SK-N-SH (cell line): ENCODE results near the gene PRR35. TPM values are rescaled to one million over a fixed set of nuclear protein-coding genes. Genes with fewer than 3 reads are reported as not detected.

Source experiments
- CTCF ChIA-PET: fragments of 300-600, 350-600 bp; formaldehyde crosslinking; extraction: SDS; loops from one replicate; lab custom pipeline; 2021; lab: Yijun Ruan, JAX
- POLR2A ChIA-PET: fragments of 350-600 bp; sonication (Branson Sonifier 250); formaldehyde crosslinking; extraction: SDS; loops from one replicate; lab custom pipeline; 2020; ENCODE audit warnings: antibody characterized with exemption, inconsistent platforms; lab: Yijun Ruan, JAX
- DNase-seq: peaks from one replicate; pipeline ENCODE4 v3.0.0; 2012
- H2AFZ ChIP-seq: fragments of 200-600 bp; sonication (generic); 2 replicates; pipeline ENCODE4 v1.8.1; 2016; ENCODE audit warnings: antibody characterized with exemption, mild to moderate bottlenecking, low read depth
- H3F3A ChIP-seq: fragments of 200-600 bp; sonication (generic); replicated peaks from 2 replicates; pipeline ENCODE3; 2016; ENCODE audit warnings: antibody characterized with exemption, mild to moderate bottlenecking; ENCODE audit not compliant: insufficient read depth
- H3K27ac ChIP-seq, 2 experiments: fragments of 200-500 bp in 1 of 2; fragments of 200-600 bp in 1 of 2; sonication (Bioruptor generic) in 1 of 2; sonication (generic), shearing (Covaris generic) in 1 of 2; 2 replicates each; pipeline versions ENCODE4 v1.5.1 to v1.6.1; 2014 to 2016; ENCODE audit warnings: low read depth in 2 of 2, inconsistent platforms in 1 of 2, low read length in 1 of 2, mild to moderate bottlenecking in 1 of 2, mixed read lengths in 1 of 2
- H3K27me3 ChIP-seq: fragments of 200-600 bp; sonication (generic), shearing (Covaris generic); 2 replicates; pipeline ENCODE4 v1.6.1; 2016; ENCODE audit warnings: mixed run types; ENCODE audit not compliant: insufficient read depth
- H3K36me3 ChIP-seq, 2 experiments: fragments of 200-500 bp in 1 of 2; fragments of 200-600 bp in 1 of 2; sonication (Bioruptor generic) in 1 of 2; sonication (generic) in 1 of 2; replicated peaks in 1 of 2; 2 replicates each; pipeline versions ENCODE3 to v1.5.1; 2014 to 2016; ENCODE audit warnings: low read length in 1 of 2, mild to moderate bottlenecking in 1 of 2; ENCODE audit not compliant: insufficient read depth in 2 of 2, control insufficient read depth in 1 of 2
- H3K4me1 ChIP-seq, 2 experiments: fragments of 200-500 bp in 1 of 2; fragments of 200-600 bp in 1 of 2; sonication (Bioruptor generic) in 1 of 2; sonication (generic), shearing (Covaris generic) in 1 of 2; 2 replicates each; pipeline versions ENCODE4 v1.5.1 to v1.6.1; 2014 to 2016; ENCODE audit warnings: low read depth in 1 of 2, low read length in 1 of 2, mixed run types in 1 of 2; ENCODE audit not compliant: insufficient read depth in 2 of 2, control insufficient read depth in 1 of 2
- H3K4me2 ChIP-seq: fragments of 200-600 bp; sonication (generic), shearing (Covaris generic); 2 replicates; pipeline ENCODE4 v1.6.1; 2017; ENCODE audit warnings: mixed run types
- H3K4me3 ChIP-seq, 2 experiments: fragments of 200-500 bp in 1 of 2; fragments of 200-600 bp in 1 of 2; sonication (Bioruptor generic) in 1 of 2; sonication (generic), shearing (Covaris generic) in 1 of 2; 2 replicates each; pipeline versions ENCODE4 v1.5.1 to v1.8.1; 2014 to 2016; ENCODE audit warnings: low read depth in 2 of 2, inconsistent platforms in 1 of 2, low read length in 1 of 2, mild to moderate bottlenecking in 1 of 2, mixed read lengths in 1 of 2, moderate library complexity in 1 of 2
- H3K79me2 ChIP-seq: fragments of 200-600 bp; sonication (generic); 2 replicates; pipeline ENCODE4 v1.8.1; 2017; ENCODE audit warnings: mild to moderate bottlenecking; ENCODE audit not compliant: insufficient read depth
- H3K9ac ChIP-seq: fragments of 200-600 bp; sonication (generic); 2 replicates; pipeline ENCODE4 v1.6.1; 2017; ENCODE audit warnings: mixed run types
- H3K9me2 ChIP-seq: fragments of 200-600 bp; sonication (generic); 2 replicates; pipeline ENCODE4 v1.6.1; 2017; ENCODE audit warnings: mixed run types
- H3K9me3 ChIP-seq: fragments of 200-600 bp; sonication (generic); 2 replicates; pipeline ENCODE4 v1.6.1; 2017; ENCODE audit warnings: mixed run types, mild to moderate bottlenecking, moderate library complexity
- H4K20me1 ChIP-seq: fragments of 200-600 bp; sonication (generic); 2 replicates; pipeline ENCODE4 v1.6.1; 2017; ENCODE audit warnings: mild to moderate bottlenecking, mixed run types; ENCODE audit not compliant: insufficient read depth
- ELF1 ChIP-seq: IDR thresholded peaks from 2 replicates; pipeline ENCODE4 v1.4.0; 2012
- EP300 ChIP-seq, 2 experiments: IDR thresholded peaks; 2 replicates each; pipeline versions ENCODE4 v1.4.0 to v1.6.1; 2012; ENCODE audit warnings: borderline replicate concordance in 1 of 2, low read depth in 1 of 2, low read length in 1 of 2
- FOSL2 ChIP-seq: IDR thresholded peaks from 2 replicates; pipeline ENCODE4 v1.4.0; 2012; ENCODE audit warnings: low read depth, mild to moderate bottlenecking, moderate library complexity, borderline replicate concordance
- FOXJ3 ChIP-seq: sonication (generic); formaldehyde crosslinking; IDR thresholded peaks from 2 replicates; pipeline ENCODE4 v1.5.1; 2020; ENCODE audit warnings: mild to moderate bottlenecking, missing genetic modification reagents
- GABPA ChIP-seq: IDR thresholded peaks from 2 replicates; pipeline ENCODE4 v1.4.0; 2012; ENCODE audit warnings: low read depth, mild to moderate bottlenecking
- GATA2 ChIP-seq: sonication (generic); formaldehyde crosslinking; IDR thresholded peaks from 2 replicates; pipeline ENCODE4 v1.5.0; 2020; ENCODE audit warnings: mild to moderate bottlenecking, missing genetic modification reagents
- IRF3 ChIP-seq: fragments of 150-350 bp; IDR thresholded peaks from 2 replicates; pipeline ENCODE4 v1.6.1; 2016; ENCODE audit warnings: mild to moderate bottlenecking, low read depth, low read length
- MAX ChIP-seq: IDR thresholded peaks from 2 replicates; pipeline ENCODE4 v1.4.0; 2012; ENCODE audit warnings: low read depth
- MEF2A ChIP-seq: IDR thresholded peaks from 2 replicates; pipeline ENCODE4 v1.4.0; 2012; ENCODE audit warnings: low read depth, borderline replicate concordance
- NFIC ChIP-seq: IDR thresholded peaks from 2 replicates; pipeline ENCODE4 v1.4.0; 2012; ENCODE audit warnings: borderline replicate concordance
- NRF1 ChIP-seq: IDR thresholded peaks from 2 replicates; pipeline ENCODE4 v1.6.1; 2012; ENCODE audit warnings: low read depth, mild to moderate bottlenecking, low read length
- PBX3 ChIP-seq: IDR thresholded peaks from 2 replicates; pipeline ENCODE4; 2012
- REST ChIP-seq: IDR thresholded peaks from 2 replicates; pipeline ENCODE4 v1.6.1; 2012; ENCODE audit warnings: mild to moderate bottlenecking, low read depth, low read length, moderate library complexity
- RXRA ChIP-seq: IDR thresholded peaks from 2 replicates; pipeline ENCODE4 v1.4.0; 2012; ENCODE audit warnings: low read depth, mild to moderate bottlenecking, borderline replicate concordance
- TCF12 ChIP-seq: IDR thresholded peaks from 2 replicates; pipeline ENCODE4 v1.4.0; 2012
- TEAD4 ChIP-seq: IDR thresholded peaks from 2 replicates; pipeline ENCODE4 v1.4.0; 2012; ENCODE audit warnings: mild to moderate bottlenecking, borderline replicate concordance; ENCODE audit not compliant: insufficient read depth
- ZBTB33 ChIP-seq: IDR thresholded peaks from 2 replicates; pipeline ENCODE4 v1.4.0; 2012; ENCODE audit warnings: low read depth, borderline replicate concordance
- WGBS: methylation state at CpG from one replicate; pipeline ENCODE4 v1.1.6; 2017; ENCODE audit warnings: low lambda C conversion rate; 5-methylcytosine and 5-hydroxymethylcytosine counted together
- polyA plus RNA-seq, 3 experiments: library from polyadenylated mRNA; depleted of rRNA; stranded (reverse); fragments of >200 nt; gene quantifications; 2 replicates each; pipeline ENCODE4 v1.2.3, GENCODE V29; 2012

PRR35 gene
- polyA plus RNA-seq, 1 of the 3 experiments (the other 2 are of a cell fraction): not detected

- no peaks in the 10 kb centered on the region for H3K79me2 ChIP-seq
- DNase-seq: no peak
- WGBS: 88% methylated on average over 23 of the region's 43 CpGs
- TF ChIP-seq FOXJ3 (CRISPR knock-in tag) (no peak), MAX (no peak)
- TF ChIP-seq, all 33 proteins: peak for 0
- CTCF ChIA-PET: interaction anchor here (0.9 kb wide), 1 partner anchor 17 kb away, joined by 3 read pairs; no protein-coding TSS in a partner anchor
- Histone ChIP-seq H3K36me3 (no peaks in the 10 kb centered on the region), H3K9me2 (no peaks in the 10 kb centered on the region), H3K4me2 (no peak overlapping the region), H3K9ac (no peak overlapping the region), H3K27me3 (peaks cover 27% of the 10 kb centered on the region), H3K4me1 (peaks cover 6 to 32% of the 10 kb centered on the region in 2 experiments; a peak in 1 of 4 replicates), H3K9me3 (no peaks in the 10 kb centered on the region), H4K20me1 (no peaks in the 10 kb centered on the region), H3F3A (no peaks in the 10 kb centered on the region), H3K27ac (no peak overlapping the region), H2AFZ (no peak overlapping the region), H3K4me3 (no peak overlapping the region)
- POLR2A ChIA-PET: no interaction called here
These were observed 2.1 kb downstream of the PRR35 start for GRCh38 chr16:561957-562938.

GRCh38 chr16:563072-563644 is 3.0 kb downstream of the PRR35 start:
- Histone ChIP-seq H4K20me1 (no peaks in the 10 kb centered on the region), H3K9me3 (no peaks in the 10 kb centered on the region), H3K27ac (no peak overlapping the region), H2AFZ (no peak overlapping the region), H3K4me2 (no peak overlapping the region), H3K9me2 (no peaks in the 10 kb centered on the region), H3K4me1 (peaks cover 6 to 38% of the 10 kb centered on the region in 2 experiments; a peak in 1 of 4 replicates), H3K79me2 (no peaks in the 10 kb centered on the region), H3K4me3 (no peak overlapping the region), H3K27me3 (peaks cover 27% of the 10 kb centered on the region), H3K36me3 (no peaks in the 10 kb centered on the region), H3F3A (no peaks in the 10 kb centered on the region), H3K9ac (no peak overlapping the region)
- DNase-seq: no peak
- ChIA-PET CTCF (interaction anchor here (0.9 kb wide), 1 partner anchor 18 kb away, joined by 3 read pairs; no protein-coding TSS in a partner anchor), POLR2A (no interaction called here)
- 84% methylated on average over 17 of the region's 30 CpGs for WGBS
- TF ChIP-seq IRF3 (no peak), FOSL2 (no peak), NFIC (no peak), TCF12 (no peak), GATA2 (no peak), REST (no peak), NRF1 (no peak), ZBTB33 (no peak), RXRA (no peak), GABPA (no peak), EP300 (IDR thresholded peaks at IDR 0.05; ENCODE audit: borderline replicate concordance in 1 of 2, low read depth in 1 of 2, low read length in 1 of 2) (no peak), TEAD4 (no peak), ELF1 (no peak), PBX3 (no peak), MEF2A (no peak)
